ENCODE measurements around the gene ICAM1. TPM values are rescaled to one million over a fixed set of nuclear protein-coding genes. Genes with fewer than 3 reads are reported as not detected.

The ICAM1 gene
- polyA plus RNA-seq, 3 donors = 21.6 to 118 (median 40.8) TPM

GRCh38 chr19:10286803-10287737, 16.1 kb downstream of the ICAM1 start, which contains the start of gene ICAM4:
ICAM4 (plus strand) TSS chr19:10286955; CDS start chr19:10287013, 58 bp downstream.
- H3K4me3 Mint-ChIP-seq = peak within 1 kb of the TSS; percentile 71 to 91
- H4K20me1 ChIP-seq (ENCODE audit: insufficient read depth, low read length) = peaks cover 55% of the 10 kb centered on the region
- peaks cover 68% of the 10 kb centered on the region for H3K4me1 Mint-ChIP-seq
- H3K9me3 ChIP-seq (replicated peaks in 1 of 2; ENCODE audit: control insufficient read depth in 1 of 2, insufficient read depth in 1 of 2, low read length in 2 of 2) = peaks cover 0 to 4% of the 10 kb centered on the region in 2 donors
- peaks cover 20 to 47% of the 10 kb centered on the region in 2 donors for H3K27me3 ChIP-seq (ENCODE audit: control insufficient read depth in 2 of 2, insufficient read depth in 2 of 2, low read length in 2 of 2)
- intact Hi-C loops (cut with micrococcal nuclease) = no loop called here
- peaks cover 36 to 40% of the 10 kb centered on the region in 2 donors for H3K36me3 ChIP-seq (replicated peaks in 1 of 2; ENCODE audit: control insufficient read depth in 1 of 2, insufficient read depth in 2 of 2, low read length in 2 of 2)
- H3K9me3 Mint-ChIP-seq = peaks cover 0 to 31% (median 17%) of the 10 kb centered on the region in 7 donors
- peak in 2 of 3 donors; percentile 18 to 53 for DNase-seq
- H3K4me1 ChIP-seq (ENCODE audit: control insufficient read depth in 1 of 2, insufficient read depth in 2 of 2, low read length in 2 of 2) = peaks cover 69 to 75% of the 10 kb centered on the region in 2 donors
- H3K27ac ChIP-seq (ENCODE audit: low read depth in 1 of 2, low read length in 2 of 2) = peak within 1 kb of the TSS; percentile 18 to 51
- peak within 1 kb of the TSS; percentile 32 to 74 (median 55) for H3K4me3 ChIP-seq (replicated peaks in 1 of 3; ENCODE audit: low read depth in 2 of 3, low read length in 3 of 3)
- no peaks in the 10 kb centered on the region for H3K79me2 ChIP-seq (ENCODE audit: insufficient read depth, low read length)
- peak within 1 kb of the TSS; percentile 33 for H3K9ac ChIP-seq (ENCODE audit: insufficient read depth, low read length, poor library complexity, severe bottlenecking)
- 1% methylated on average over 54 of the region's 59 CpGs for WGBS (ENCODE audit: insufficient coverage)
- H3K27ac Mint-ChIP-seq = peak within 1 kb of the TSS; percentile 37 to 83 (median 64)
- peaks cover 36 to 53% (median 48%) of the 10 kb centered on the region in 3 donors for H3K27me3 Mint-ChIP-seq (ENCODE audit: low read depth in 3 of 3)
- H2AFZ ChIP-seq (ENCODE audit: insufficient read depth, low read depth, low read length, poor library complexity, severe bottlenecking) = peak within 1 kb of the TSS; percentile 67
- H3K4me2 ChIP-seq (replicated peaks; ENCODE audit: extremely low read depth, low read length, poor library complexity, severe bottlenecking) = peak within 1 kb of the TSS; percentile 78
- no peak for TF ChIP-seq CTCF (IDR thresholded peaks at IDR 0.05)
- peaks cover 50 to 51% of the 10 kb centered on the region in 2 donors for H3K36me3 Mint-ChIP-seq

GRCh38 chr19:10288662-10289166, 17.8 kb downstream of the ICAM1 start:
- Mint-ChIP-seq H3K27me3 (ENCODE audit: low read depth in 3 of 3) (peaks cover 52 to 67% (median 65%) of the 10 kb centered on the region in 3 donors), H3K27ac (peak overlapping the region in 3 of 7 donors; percentile 56 to 76 (median 58)), H3K9me3 (peaks cover 0 to 45% (median 26%) of the 10 kb centered on the region in 7 donors), H3K36me3 (peaks cover 38 to 47% of the 10 kb centered on the region in 2 donors), H3K4me1 (peaks cover 84% of the 10 kb centered on the region), H3K4me3 (peak overlapping the region; percentile 66 to 88)
- intact Hi-C loops (cut with micrococcal nuclease) = no loop called here
- Histone ChIP-seq H3K4me1 (ENCODE audit: control insufficient read depth in 1 of 2, insufficient read depth in 2 of 2, low read length in 2 of 2) (peaks cover 86 to 91% of the 10 kb centered on the region in 2 donors), H3K9ac (ENCODE audit: insufficient read depth, low read length, poor library complexity, severe bottlenecking) (no peak overlapping the region), H3K4me3 (replicated peaks in 1 of 3; ENCODE audit: low read depth in 2 of 3, low read length in 3 of 3) (peak overlapping the region in 2 of 3 experiments; percentile 55 to 74), H3K27me3 (ENCODE audit: control insufficient read depth in 2 of 2, insufficient read depth in 2 of 2, low read length in 2 of 2) (peaks cover 23 to 62% of the 10 kb centered on the region in 2 donors), H3K9me3 (replicated peaks in 1 of 2; ENCODE audit: control insufficient read depth in 1 of 2, insufficient read depth in 1 of 2, low read length in 2 of 2) (peaks cover 6 to 12% of the 10 kb centered on the region in 2 donors), H3K79me2 (ENCODE audit: insufficient read depth, low read length) (no peaks in the 10 kb centered on the region), H3K27ac (ENCODE audit: low read depth in 1 of 2, low read length in 2 of 2) (no peak overlapping the region), H4K20me1 (ENCODE audit: insufficient read depth, low read length) (peaks cover 39% of the 10 kb centered on the region), H2AFZ (ENCODE audit: insufficient read depth, low read depth, low read length, poor library complexity, severe bottlenecking) (peak overlapping the region; percentile 1), H3K4me2 (replicated peaks; ENCODE audit: extremely low read depth, low read length, poor library complexity, severe bottlenecking) (peak overlapping the region; percentile 78), H3K36me3 (replicated peaks in 1 of 2; ENCODE audit: control insufficient read depth in 1 of 2, insufficient read depth in 2 of 2, low read length in 2 of 2) (peaks cover 25% of the 10 kb centered on the region in 2 donors)
- DNase-seq = peak in 1 of 3 donors; percentile 43
- no peak for TF ChIP-seq CTCF (IDR thresholded peaks at IDR 0.05)
- 0% methylated on average over 9 of the region's 23 CpGs for WGBS (ENCODE audit: insufficient coverage)

All from CD14-positive monocyte (primary cell).